NCI-H1694 treated with DMSO at 0.1 percent for 48 hours (cell line): ENCODE measurements around the gene SLC35E4.
A peak's percentile ranks its signal among the peaks of the same experiment; 100 is the strongest.

Experiments
- DNase-seq: peaks from one replicate; lab custom pipeline; 2025; lab: John Stamatoyannopoulos, UW

SLC35E4 gene

DNA sequence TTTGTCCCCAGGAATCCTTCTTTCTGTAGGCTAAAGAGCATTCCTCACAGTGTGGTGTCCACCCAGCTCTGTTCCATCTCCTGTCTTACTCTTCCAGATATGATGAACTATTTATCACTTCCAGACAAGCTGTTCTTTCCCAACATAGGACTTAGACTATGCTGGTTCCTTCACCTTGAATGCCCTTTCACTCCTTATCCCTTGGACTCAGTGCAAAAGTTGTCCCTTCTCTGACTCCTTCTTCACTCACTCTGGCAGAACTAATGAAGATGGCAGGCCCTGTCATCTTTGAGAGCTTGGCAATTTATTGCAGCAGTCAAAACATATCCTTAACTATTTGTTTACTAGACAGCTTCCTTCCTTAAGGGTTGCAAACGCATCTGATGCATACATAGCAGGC is 55.6 kb downstream of the SLC35E4 start:
- DNase-seq: no peak

DNA sequence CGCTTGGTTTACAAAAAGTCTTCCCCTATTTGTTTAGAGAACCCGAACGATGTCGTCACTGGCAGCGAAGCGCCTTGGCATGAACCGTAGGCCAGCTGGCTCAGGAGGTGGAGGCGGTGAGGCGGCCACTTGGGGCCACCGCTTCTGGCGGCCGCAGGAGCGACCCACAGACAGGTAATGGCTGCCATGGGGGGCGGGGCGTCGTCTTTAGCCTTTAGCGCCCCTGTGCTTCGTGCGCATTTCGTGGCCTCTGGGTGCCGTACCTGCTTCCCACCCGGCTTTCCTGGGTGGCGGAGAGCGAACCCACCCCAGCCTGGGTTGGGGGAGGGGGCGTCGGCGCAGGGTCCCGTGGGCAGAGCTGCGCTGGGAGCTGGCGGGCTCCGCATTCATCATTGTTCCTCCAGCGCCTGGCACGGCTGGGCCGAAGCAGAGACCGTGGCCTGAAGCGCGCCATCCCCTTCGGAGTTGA is 58.6 kb downstream of the SLC35E4 start:
- DNase-seq: peak; percentile 33

DNA sequence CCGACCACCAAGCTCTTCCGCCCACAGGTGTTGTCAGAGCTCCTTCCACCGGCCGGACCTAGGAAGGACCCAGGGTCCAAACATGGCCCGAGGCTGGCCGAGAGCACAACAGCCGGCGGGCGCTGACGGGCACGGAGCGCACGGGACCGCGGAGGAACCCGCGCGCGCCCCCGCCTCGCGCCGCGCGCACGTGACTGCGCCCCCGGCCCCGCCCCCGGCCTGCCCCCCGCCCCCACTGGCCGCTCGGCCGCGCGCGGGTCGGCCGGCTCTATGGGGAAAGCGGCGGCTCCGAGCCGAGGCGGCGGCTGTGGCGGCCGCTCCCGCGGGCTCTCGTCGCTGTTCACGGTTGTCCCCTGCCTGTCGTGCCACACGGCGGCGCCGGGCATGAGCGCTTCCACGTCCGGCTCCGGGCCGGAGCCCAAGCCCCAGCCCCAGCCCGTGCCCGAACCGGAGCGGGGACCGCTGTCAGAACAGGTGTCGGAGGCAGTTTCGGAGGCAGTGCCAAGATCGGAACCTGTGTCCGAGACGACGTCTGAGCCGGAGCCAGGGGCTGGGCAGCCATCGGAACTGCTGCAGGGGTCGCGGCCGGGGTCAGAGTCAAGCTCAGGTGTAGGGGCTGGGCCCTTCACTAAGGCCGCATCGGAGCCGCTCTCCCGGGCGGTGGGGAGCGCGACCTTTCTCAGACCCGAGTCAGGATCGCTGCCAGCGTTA is 59.2 kb downstream of the SLC35E4 start, which contains the start of gene OSBP2:
Gene OSBP2 (plus strand): TSS at position 235 of the 711 bp plus-strand sequence. CDS start 36 bp downstream, at position 271.
- DNase-seq: no peak

DNA sequence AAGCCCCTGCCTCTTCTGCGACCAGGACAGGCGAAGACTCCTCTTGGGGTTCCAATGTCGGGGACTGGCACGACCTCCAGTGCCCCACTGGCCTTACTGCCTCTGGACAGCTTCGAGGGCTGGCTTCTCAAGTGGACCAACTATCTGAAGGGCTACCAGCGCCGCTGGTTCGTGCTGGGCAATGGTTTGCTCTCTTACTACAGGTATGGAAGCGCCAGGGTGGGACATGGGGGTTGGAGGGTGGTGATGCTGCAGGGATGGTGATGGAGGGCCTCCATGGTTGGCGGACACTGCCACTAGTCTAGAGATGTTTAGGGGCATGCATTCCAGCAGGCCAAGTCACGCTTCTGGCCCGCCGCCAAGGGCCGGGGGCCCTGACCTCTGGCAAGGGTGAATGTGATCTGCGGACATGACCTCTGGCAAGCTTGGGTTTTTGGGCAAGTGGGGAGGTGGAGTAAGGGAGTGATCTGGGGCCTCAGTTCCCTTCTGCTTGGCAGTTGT is 59.8 kb downstream of the SLC35E4 start:
- DNase-seq: no peak

DNA sequence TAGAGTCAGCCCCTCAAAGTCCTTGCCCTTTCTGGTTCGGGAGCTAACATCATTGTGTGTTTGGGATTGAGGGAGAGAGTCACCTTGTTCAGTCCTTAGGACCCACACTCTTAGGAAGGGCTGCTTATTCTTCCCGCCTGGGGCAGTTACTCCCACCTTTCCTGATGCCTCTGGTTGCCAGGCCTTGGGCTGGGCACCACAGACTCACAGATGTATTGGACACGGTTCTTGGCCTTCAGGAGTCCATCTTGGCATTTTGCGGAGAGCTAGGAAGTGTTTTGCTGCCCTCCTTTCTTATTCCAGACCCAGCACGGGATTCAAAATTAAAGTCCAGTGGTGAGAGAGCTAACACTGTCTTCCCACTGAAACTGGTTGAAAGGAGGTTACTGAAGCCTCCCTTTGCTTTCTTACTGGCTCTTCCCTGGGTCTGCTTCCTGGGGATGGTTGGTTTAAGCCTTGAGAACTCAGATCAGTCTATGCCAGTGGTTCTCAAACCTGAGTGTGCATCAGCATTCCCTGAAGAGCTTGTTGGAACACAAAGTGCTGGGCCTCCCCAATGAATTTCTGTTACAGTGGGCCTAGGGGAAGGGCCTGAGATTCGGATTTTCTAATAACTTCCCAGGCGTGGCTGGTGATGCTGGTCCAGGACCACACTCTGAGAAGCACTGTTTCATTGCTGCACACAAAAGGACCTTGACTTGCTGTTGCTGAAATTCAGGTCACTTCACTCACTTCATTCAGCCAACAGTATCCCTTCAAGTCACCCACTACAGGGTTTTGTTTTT is 60.5 kb downstream of the SLC35E4 start:
- DNase-seq: no peak
